Activated T-cell treated with anti-CD3 and anti-CD28 coated beads, Interleukin-2, amount 50 U/mL, for 72 hours (primary cell): Measurements from ENCODE around the gene MORC1. TPM values are rescaled to one million over a fixed set of nuclear protein-coding genes. Genes with fewer than 3 reads are reported as not detected.

ENCODE experiments used
- ATAC-seq, 2 donors: fragments of 150-1000 bp; cut with Tn5 transposase; replicated peaks in 1 of 2; 2 replicates each; pipeline ENCODE4 v1.10.0; 2021; ENCODE audit warnings: moderate library complexity in 2 of 2, mild to moderate bottlenecking in 1 of 2
- DNase-seq, 2 donors: peaks; one replicate each; pipeline ENCODE4 v3.0.0; 2021 to 2022; ENCODE audit warnings: mixed read lengths in 1 of 2
- H3K27ac Mint-ChIP-seq: one replicate; pipeline ENCODE4 v1.8.0; 2022; ENCODE audit warnings: mild to moderate bottlenecking, moderate library complexity, mixed read lengths
- H3K27me3 Mint-ChIP-seq: one replicate; pipeline ENCODE4 v1.8.0; 2022; ENCODE audit warnings: low read depth, mixed read lengths
- H3K36me3 Mint-ChIP-seq, 2 donors: one replicate each; pipeline ENCODE4 v1.8.0; 2022; ENCODE audit warnings: mixed read lengths in 2 of 2, mild to moderate bottlenecking in 1 of 2; ENCODE audit not compliant: insufficient read depth in 2 of 2
- H3K4me1 Mint-ChIP-seq: one replicate; pipeline ENCODE4 v1.8.0; 2022; ENCODE audit warnings: low read depth, mixed read lengths
- H3K4me3 Mint-ChIP-seq, 2 donors: one replicate each; pipeline ENCODE4 v1.8.0; 2022; ENCODE audit warnings: mild to moderate bottlenecking in 2 of 2, mixed read lengths in 2 of 2, moderate library complexity in 2 of 2
- H3K9me3 Mint-ChIP-seq, 2 donors: one replicate each; pipeline ENCODE4 v1.8.0; 2022; ENCODE audit warnings: mixed read lengths in 2 of 2
- total RNA-seq, 2 donors: library from RNA; stranded (reverse); gene quantifications; one replicate each; pipeline ENCODE4 v1.2.3, GENCODE V29; 2022

MORC1 gene
- total RNA-seq, 2 donors from 2014 or later: not detected

DNA sequence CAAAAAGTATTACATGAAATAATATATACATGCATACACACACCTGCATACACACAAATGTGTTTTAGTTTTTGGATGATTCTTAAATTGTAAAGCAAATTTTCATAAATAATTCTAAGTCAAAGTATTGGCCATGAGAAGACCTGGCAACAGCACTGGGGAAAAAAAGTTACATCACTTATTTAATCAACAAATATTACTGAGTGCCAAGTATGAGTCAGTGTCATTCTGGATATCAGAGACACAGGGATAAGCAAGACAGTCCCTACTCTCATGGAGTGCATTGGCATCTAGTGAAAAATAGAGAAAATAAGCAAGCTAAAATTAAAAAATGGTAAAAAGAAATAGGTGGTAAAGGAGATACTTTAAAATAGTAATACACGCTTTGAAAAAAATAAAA, 134.9 kb downstream of the MORC1 start:
- ATAC-seq (no peak), DNase-seq (no peak)
- no peaks in the 10 kb centered on the region for H3K4me1 Mint-ChIP-seq
- no peak overlapping the region for H3K27ac Mint-ChIP-seq
- no peaks in the 10 kb centered on the region for H3K36me3 Mint-ChIP-seq
- peaks cover 19% of the 10 kb centered on the region for H3K27me3 Mint-ChIP-seq
- no peaks in the 10 kb centered on the region for H3K9me3 Mint-ChIP-seq
- no peak overlapping the region for H3K4me3 Mint-ChIP-seq

GRCh38 chr3:108976058-108976457, 141.9 kb downstream of the MORC1 start:
- Mint-ChIP-seq H3K27me3 (no peaks in the 10 kb centered on the region), H3K9me3 (no peaks in the 10 kb centered on the region), H3K36me3 (no peaks in the 10 kb centered on the region), H3K4me1 (no peaks in the 10 kb centered on the region), H3K4me3 (no peak overlapping the region), H3K27ac (no peak overlapping the region)
- ATAC-seq (no peak), DNase-seq (no peak)

- DNase-seq: no peak
- Mint-ChIP-seq H3K27me3 (no peaks in the 10 kb centered on the region), H3K36me3 (no peaks in the 10 kb centered on the region), H3K9me3 (no peaks in the 10 kb centered on the region), H3K4me1 (no peaks in the 10 kb centered on the region), H3K27ac (no peak overlapping the region), H3K4me3 (no peak overlapping the region)
- ATAC-seq: no peak
These were observed 144.9 kb downstream of the MORC1 start for GRCh38 chr3:108973019-108973418.

DNA sequence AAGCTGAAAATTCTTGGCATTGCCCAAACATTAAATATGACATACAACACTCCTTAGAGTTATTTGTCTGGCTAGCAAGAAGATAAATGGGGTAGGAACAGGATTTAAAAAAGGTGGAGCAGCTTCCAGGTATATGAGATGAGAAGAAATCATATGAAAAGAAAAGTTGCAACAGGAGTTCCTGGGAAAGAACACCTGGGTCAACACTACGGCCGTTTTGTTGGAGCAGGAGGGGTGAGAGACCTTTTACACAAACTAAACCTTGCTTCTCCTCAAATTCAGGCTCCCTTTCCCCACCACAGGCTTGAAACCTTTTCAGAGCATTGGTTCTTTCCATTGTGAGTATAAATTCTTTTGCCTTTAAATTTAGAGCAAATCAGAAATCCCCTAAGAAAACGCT, 145.5 kb downstream of the MORC1 start:
- DNase-seq: no peak
- Mint-ChIP-seq H3K36me3 (no peaks in the 10 kb centered on the region), H3K27ac (no peak overlapping the region), H3K27me3 (no peaks in the 10 kb centered on the region), H3K4me3 (no peak overlapping the region), H3K4me1 (no peaks in the 10 kb centered on the region), H3K9me3 (no peaks in the 10 kb centered on the region)
- ATAC-seq: no peak

- H3K4me3 Mint-ChIP-seq: no peak overlapping the region
- H3K36me3 Mint-ChIP-seq: no peaks in the 10 kb centered on the region
- H3K27me3 Mint-ChIP-seq: no peaks in the 10 kb centered on the region
- H3K4me1 Mint-ChIP-seq: no peaks in the 10 kb centered on the region
- H3K9me3 Mint-ChIP-seq: no peaks in the 10 kb centered on the region
- no peak for ATAC-seq
- H3K27ac Mint-ChIP-seq: no peak overlapping the region
- no peak for DNase-seq
These were observed 147.4 kb downstream of the MORC1 start for GRCh38 chr3:108970561-108970960.

- DNase-seq: no peak
- Mint-ChIP-seq H3K9me3 (no peaks in the 10 kb centered on the region), H3K36me3 (no peaks in the 10 kb centered on the region), H3K4me3 (no peak overlapping the region), H3K27ac (no peak overlapping the region), H3K4me1 (no peaks in the 10 kb centered on the region), H3K27me3 (no peaks in the 10 kb centered on the region)
- peak; percentile 45 to 66 for ATAC-seq
These were observed 151.2 kb downstream of the MORC1 start for GRCh38 chr3:108966773-108967172.

DNA sequence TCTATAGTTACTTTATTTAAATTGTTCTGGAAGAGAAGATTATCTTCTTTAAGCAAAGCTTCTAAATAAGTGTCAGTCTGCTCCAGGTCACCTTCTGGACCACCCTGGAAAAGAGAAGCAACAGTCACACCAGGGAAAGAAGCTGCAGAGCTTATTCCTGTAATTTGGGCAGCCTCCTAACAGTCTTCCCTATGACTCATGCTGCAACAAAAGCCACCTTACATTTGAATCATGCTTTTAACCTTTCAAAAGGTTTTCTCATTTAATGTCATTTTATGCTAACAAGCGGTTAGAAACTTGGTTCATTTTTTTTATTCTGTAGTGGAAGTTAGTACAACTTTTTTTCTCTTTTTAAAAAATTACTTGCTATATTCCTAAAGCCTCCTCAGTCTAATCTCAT, 158.9 kb downstream of the MORC1 start:
- ATAC-seq (peak in 1 of 2 donors; percentile 52), DNase-seq (no peak)
- no peaks in the 10 kb centered on the region for H3K36me3 Mint-ChIP-seq
- H3K9me3 Mint-ChIP-seq: no peaks in the 10 kb centered on the region
- H3K27me3 Mint-ChIP-seq: peaks cover 20% of the 10 kb centered on the region
- no peak overlapping the region for H3K4me3 Mint-ChIP-seq
- H3K27ac Mint-ChIP-seq: no peak overlapping the region
- H3K4me1 Mint-ChIP-seq: peaks cover 6% of the 10 kb centered on the region

- H3K9me3 Mint-ChIP-seq: no peaks in the 10 kb centered on the region
- H3K27me3 Mint-ChIP-seq: peaks cover 11% of the 10 kb centered on the region
- H3K4me1 Mint-ChIP-seq: no peaks in the 10 kb centered on the region
- no peaks in the 10 kb centered on the region for H3K36me3 Mint-ChIP-seq
- DNase-seq (no peak), ATAC-seq (no peak)
- H3K27ac Mint-ChIP-seq: no peak within 1 kb of the TSS
- no peak within 1 kb of the TSS for H3K4me3 Mint-ChIP-seq
These were observed 164.2 kb downstream of the MORC1 start, which contains the start of gene GUCA1C for GRCh38 chr3:108953700-108954099. GUCA1C (minus strand) TSS chr3:108953879; CDS start chr3:108953762, 117 bp downstream.

GRCh38 chr3:108953210-108953609, 164.7 kb downstream of the MORC1 start:
- Mint-ChIP-seq H3K27me3 (peaks cover 11% of the 10 kb centered on the region), H3K4me3 (no peak overlapping the region), H3K4me1 (no peaks in the 10 kb centered on the region), H3K27ac (no peak overlapping the region), H3K36me3 (no peaks in the 10 kb centered on the region), H3K9me3 (no peaks in the 10 kb centered on the region)
- no peak for ATAC-seq
- DNase-seq: no peak

GRCh38 chr3:108951820-108952501, 166.0 kb downstream of the MORC1 start:
- Mint-ChIP-seq H3K36me3 (no peaks in the 10 kb centered on the region), H3K4me1 (peaks cover 2% of the 10 kb centered on the region), H3K9me3 (no peaks in the 10 kb centered on the region), H3K4me3 (no peak overlapping the region), H3K27me3 (peaks cover 11% of the 10 kb centered on the region), H3K27ac (no peak overlapping the region)
- no peak for DNase-seq
- no peak for ATAC-seq

- Mint-ChIP-seq H3K27me3 (peaks cover 16% of the 10 kb centered on the region), H3K36me3 (no peaks in the 10 kb centered on the region), H3K27ac (no peak overlapping the region), H3K9me3 (no peaks in the 10 kb centered on the region), H3K4me1 (peaks cover 10% of the 10 kb centered on the region), H3K4me3 (no peak overlapping the region)
- ATAC-seq: no peak
- DNase-seq: no peak
These were observed 170.1 kb downstream of the MORC1 start for GRCh38 chr3:108947855-108948254.

- H3K27ac Mint-ChIP-seq: no peak overlapping the region
- no peaks in the 10 kb centered on the region for H3K9me3 Mint-ChIP-seq
- no peak overlapping the region for H3K4me3 Mint-ChIP-seq
- no peak for ATAC-seq
- no peak for DNase-seq
- H3K4me1 Mint-ChIP-seq: peaks cover 10% of the 10 kb centered on the region
- peaks cover 17% of the 10 kb centered on the region for H3K27me3 Mint-ChIP-seq
- no peaks in the 10 kb centered on the region for H3K36me3 Mint-ChIP-seq
These were observed 171.3 kb downstream of the MORC1 start for GRCh38 chr3:108946292-108947285.

GRCh38 chr3:108940568-108941263, 177.2 kb downstream of the MORC1 start:
- no peak for ATAC-seq
- Mint-ChIP-seq H3K27me3 (peaks cover 11% of the 10 kb centered on the region), H3K9me3 (no peaks in the 10 kb centered on the region), H3K27ac (no peak overlapping the region), H3K4me3 (no peak overlapping the region), H3K36me3 (no peaks in the 10 kb centered on the region), H3K4me1 (no peaks in the 10 kb centered on the region)
- DNase-seq: no peak
